ENCODE results near the gene SLC17A7. TPM values are rescaled to one million over a fixed set of nuclear protein-coding genes. Genes with fewer than 3 reads are reported as not detected.
A peak's percentile ranks its signal among the peaks of the same experiment; 100 is the strongest.

The SLC17A7 gene
- total and polyA plus RNA-seq, 2 of the 8 experiments (the other 6 are each of a cell fraction or from before 2014, with no cell fraction given) = 2.7 to 3.0 TPM

DNA sequence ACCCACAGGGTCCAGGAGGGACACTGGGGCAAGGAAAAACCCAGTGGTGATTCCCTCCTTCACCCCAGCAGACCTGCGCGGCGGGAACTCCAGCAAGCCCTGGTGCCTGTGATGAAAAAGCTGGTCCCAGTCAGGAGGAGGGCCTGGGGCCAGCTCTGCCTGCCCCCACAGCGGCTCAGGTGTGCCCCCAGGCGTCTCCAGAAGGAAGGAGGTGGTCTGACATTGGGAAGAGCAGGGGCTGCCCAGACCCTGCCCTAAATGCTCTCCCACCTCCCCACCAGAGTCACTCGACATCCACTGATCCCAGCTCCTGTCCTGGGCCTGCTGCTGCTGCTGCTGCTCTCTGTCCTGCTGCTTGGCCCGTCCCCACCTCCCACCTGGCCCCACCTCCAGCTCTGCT, 24.2 kb downstream of the SLC17A7 start:
- Histone ChIP-seq H3K27ac (ENCODE audit: low read depth, low read length) (no peak overlapping the region), H3K56ac (replicated peaks; ENCODE audit: insufficient read length, low read depth, low read length) (no peak overlapping the region), H3K36me3 (ENCODE audit: control insufficient read depth in 2 of 4, insufficient read depth in 4 of 4, low read length in 3 of 4) (no peaks in the 10 kb centered on the region), H3K9me3 (ENCODE audit: insufficient read depth in 2 of 2, low read depth in 1 of 2, low read length in 1 of 2) (no peaks in the 10 kb centered on the region), H3K23me2 (ENCODE audit: low read depth, low read length) (no peaks in the 10 kb centered on the region), H3K4me1 (replicated peaks in 1 of 4; ENCODE audit: control insufficient read depth in 3 of 4, insufficient read depth in 4 of 4, low read length in 3 of 4) (peaks cover 4 to 22% (median 14%) of the 10 kb centered on the region in 4 experiments; a peak in 6 of 7 replicates), H2BK120ac (replicated peaks; ENCODE audit: low read depth, low read length) (no peak overlapping the region), H2BK12ac (ENCODE audit: low read depth, low read length) (no peak overlapping the region; the same call in 1 of the 2 replicates), H2BK5ac (ENCODE audit: low read depth, low read length) (0 out of 2 replicates have a peak overlapping the region, but pooled peaks have one; percentile 26), H4K91ac (replicated peaks; ENCODE audit: insufficient read length, low read length) (no peak overlapping the region), H3K18ac (ENCODE audit: extremely low read depth, low read length) (peak overlapping the region; percentile 29; the same call in 1 of the 2 replicates), H4K20me1 (replicated peaks in 1 of 2; ENCODE audit: control insufficient read depth in 1 of 2, insufficient read depth in 2 of 2, low read length in 2 of 2) (no peaks in the 10 kb centered on the region), H2AK5ac (ENCODE audit: low read depth, low read length) (no peak overlapping the region), H4K5ac (ENCODE audit: insufficient read length, low read depth, low read length) (no peak overlapping the region), H3K14ac (ENCODE audit: insufficient read length) (no peak overlapping the region), H3K79me2 (ENCODE audit: control insufficient read depth in 1 of 2, insufficient read depth in 2 of 2, low read length in 2 of 2) (no peaks in the 10 kb centered on the region), H3K4ac (replicated peaks; ENCODE audit: insufficient read length, low read depth, low read length) (no peak overlapping the region), H2BK15ac (ENCODE audit: low read length) (peak overlapping the region; percentile 65; the same call in 1 of the 2 replicates), H3K23ac (ENCODE audit: insufficient read length) (no peak overlapping the region), H4K8ac (ENCODE audit: extremely low read depth, insufficient read depth, low read length) (no peak overlapping the region), H3K79me1 (ENCODE audit: low read depth, low read length) (no peaks in the 10 kb centered on the region), H3K9ac (replicated peaks in 1 of 4; ENCODE audit: extremely low read depth in 1 of 4, low read depth in 3 of 4, low read length in 3 of 4) (no peak overlapping the region), H2BK20ac (ENCODE audit: low read length) (no peak overlapping the region), H3K4me2 (ENCODE audit: insufficient read depth in 1 of 2, low read depth in 2 of 2, low read length in 2 of 2) (no peak overlapping the region; a peak in 1 of 4 replicates), H3K27me3 (replicated peaks in 1 of 4; ENCODE audit: control insufficient read depth in 3 of 4, extremely low read depth in 1 of 4, insufficient read depth in 3 of 4, low read length in 3 of 4) (peaks cover 4 to 10% (median 9%) of the 10 kb centered on the region in 4 experiments), H2AFZ (ENCODE audit: low read length) (0 out of 2 replicates have a peak overlapping the region, but pooled peaks have one; percentile 6), H3K4me3 (ENCODE audit: extremely low read depth in 1 of 4, insufficient read depth in 2 of 4, low read depth in 3 of 4, low read length in 4 of 4) (no peak overlapping the region)
- TF ChIP-seq, protein P1, sequence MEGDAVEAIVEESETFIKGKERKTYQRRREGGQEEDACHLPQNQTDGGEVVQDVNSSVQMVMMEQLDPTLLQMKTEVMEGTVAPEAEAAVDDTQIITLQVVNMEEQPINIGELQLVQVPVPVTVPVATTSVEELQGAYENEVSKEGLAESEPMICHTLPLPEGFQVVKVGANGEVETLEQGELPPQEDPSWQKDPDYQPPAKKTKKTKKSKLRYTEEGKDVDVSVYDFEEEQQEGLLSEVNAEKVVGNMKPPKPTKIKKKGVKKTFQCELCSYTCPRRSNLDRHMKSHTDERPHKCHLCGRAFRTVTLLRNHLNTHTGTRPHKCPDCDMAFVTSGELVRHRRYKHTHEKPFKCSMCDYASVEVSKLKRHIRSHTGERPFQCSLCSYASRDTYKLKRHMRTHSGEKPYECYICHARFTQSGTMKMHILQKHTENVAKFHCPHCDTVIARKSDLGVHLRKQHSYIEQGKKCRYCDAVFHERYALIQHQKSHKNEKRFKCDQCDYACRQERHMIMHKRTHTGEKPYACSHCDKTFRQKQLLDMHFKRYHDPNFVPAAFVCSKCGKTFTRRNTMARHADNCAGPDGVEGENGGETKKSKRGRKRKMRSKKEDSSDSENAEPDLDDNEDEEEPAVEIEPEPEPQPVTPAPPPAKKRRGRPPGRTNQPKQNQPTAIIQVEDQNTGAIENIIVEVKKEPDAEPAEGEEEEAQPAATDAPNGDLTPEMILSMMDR (IDR thresholded peaks at IDR 0.05; ENCODE audit: control extremely low read depth in 1 of 3, insufficient read depth in 1 of 3, low read depth in 1 of 3, low read length in 3 of 3) = peak; percentile 52 to 70 (median 55)
- TF ChIP-seq POU5F1 (IDR thresholded peaks at IDR 0.05; ENCODE audit: low read depth, low read length) (no peak), RAD21 (IDR thresholded peaks at IDR 0.05 in 1 of 2, conservative IDR thresholded peaks at IDR 0.05 in 1 of 2; ENCODE audit: low read depth in 2 of 2, low read length in 2 of 2) (peak; percentile 77 to 81)
- DNase-seq (ENCODE audit: low read depth in 1 of 2, low spot score in 2 of 2) (peak in 1 of 2 experiments; percentile 70), FAIRE-seq (no peak)
- ChIA-PET CTCF (ENCODE audit: partially characterized antibody) (interaction anchor here (0.7 to 14.7 kb wide), 21 partner anchors 8 to 202 kb away, joined by 3 to 291 read pairs (median 5); partner anchors contain the start of gene GFY), POLR2A (ENCODE audit: partially characterized antibody) (interaction anchor here (0.8 to 5.0 kb wide), 13 partner anchors 9 to 81 kb away, joined by 3 to 38 read pairs (median 5); partner anchors contain the start of genes ALDH16A1 and GFY)
- WGBS, 2 experiments (ENCODE audit: extremely low coverage in 1 of 2, insufficient coverage in 1 of 2, insufficient read length in 1 of 2, insufficient replicate concordance in 2 of 2, low coverage in 1 of 2, low lambda C conversion rate in 2 of 2, missing lambda C conversion rate in 1 of 2) = 50% methylated on average over 7 of the region's 7 CpGs; no CpG with 5 or more reads in 1 of the 2 experiments
